Cardiac muscle cell (in vitro differentiated cells and primary cell): ENCODE data around the gene EMP2. TPM values are rescaled to one million over a fixed set of nuclear protein-coding genes. Genes with fewer than 3 reads are reported as not detected.

ENCODE experiments used
- DNase-seq, 2 donors: peaks; one replicate each; pipeline versions ENCODE4 v3.0.0 to v3.0.0-alpha.2; 2010 to 2017; ENCODE audit warnings: low read depth in 1 of 2, low spot score in 1 of 2
- H3K27ac ChIP-seq: fragments of 200-600 bp; sonication (generic); 2 replicates; pipeline ENCODE4 v1.5.1; 2016
- H3K27me3 ChIP-seq: fragments of 200-600 bp; sonication (generic); 2 replicates; pipeline ENCODE4 v1.6.0; 2016; ENCODE audit warnings: control low read depth
- H3K36me3 ChIP-seq: fragments of 200-600 bp; sonication (generic); 2 replicates; pipeline ENCODE4 v1.5.1; 2016; ENCODE audit warnings: control low read depth
- H3K4me1 ChIP-seq: fragments of 200-600 bp; sonication (generic); 2 replicates; pipeline ENCODE4 v1.8.1; 2017; ENCODE audit warnings: low read depth, mild to moderate bottlenecking, mixed run types
- H3K4me3 ChIP-seq: fragments of 200-600 bp; sonication (generic); 2 replicates; pipeline ENCODE4 v1.5.1; 2016; ENCODE audit warnings: mild to moderate bottlenecking
- H3K9me3 ChIP-seq: fragments of 200-600 bp; sonication (generic); 2 replicates; pipeline ENCODE4 v1.5.1; 2017; ENCODE audit warnings: low read depth, mild to moderate bottlenecking, control low read depth
- polyA plus RNA-seq: library from polyadenylated mRNA; unstranded; fragments of >200 nt; fragmentation: Nextera tagmentation; extraction: Ambion mirVana; gene quantifications from 2 replicates; pipeline ENCODE4 v1.2.1, GENCODE V29; 2016
- total RNA-seq: library from RNA; depleted of rRNA; stranded (reverse); fragments of >200 nt; gene quantifications from 2 replicates; pipeline ENCODE4 v1.2.3, GENCODE V29; 2016
- TF ChIP-seq, protein P1 (sequence below): IDR thresholded peaks from 2 replicates; pipeline ENCODE4 v1.5.1; 2012; ENCODE audit warnings: low read depth, mild to moderate bottlenecking, low read length

The EMP2 gene
- total and polyA plus RNA-seq, 2 experiments from 2014 or later = 40.9 to 151 TPM

DNA sequence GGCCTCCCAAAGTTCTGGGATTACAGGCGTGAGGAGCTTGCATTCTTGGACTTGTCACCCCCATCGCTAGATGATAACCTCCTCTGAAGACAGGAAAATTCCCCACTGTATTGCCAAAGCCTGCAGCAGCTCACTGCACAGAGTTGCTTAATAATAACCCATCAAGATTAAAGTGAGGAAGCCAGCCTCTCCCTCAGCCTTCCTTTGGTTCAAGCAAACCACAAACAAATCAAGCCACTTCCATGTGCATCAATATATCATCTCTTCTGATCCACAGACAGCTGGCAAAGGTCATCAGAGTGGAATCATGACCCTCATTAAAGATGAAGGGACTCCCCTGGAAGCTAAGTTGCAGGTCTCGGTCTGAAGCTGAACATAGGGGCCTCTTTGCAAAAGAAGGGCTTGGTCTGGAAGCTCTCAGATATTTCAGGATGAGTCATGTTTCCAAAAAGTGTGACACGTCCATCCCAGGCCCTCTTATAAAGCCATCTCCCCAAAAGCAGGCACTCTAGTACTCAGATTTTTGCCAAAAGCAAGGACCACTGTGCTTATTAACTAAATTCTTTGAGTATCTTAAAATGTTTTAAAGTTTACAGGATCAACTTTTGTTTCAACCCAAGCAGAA lies 4.8 kb downstream of the EMP2 start:
- peak overlapping the region; percentile 90 for H3K27ac ChIP-seq
- H3K36me3 ChIP-seq = no peaks in the 10 kb centered on the region
- peaks cover 47% of the 10 kb centered on the region for H3K4me1 ChIP-seq
- DNase-seq = peak in 1 of 2 donors; percentile 78
- H3K9me3 ChIP-seq = no peaks in the 10 kb centered on the region
- no peaks in the 10 kb centered on the region for H3K27me3 ChIP-seq
- TF ChIP-seq, protein P1, sequence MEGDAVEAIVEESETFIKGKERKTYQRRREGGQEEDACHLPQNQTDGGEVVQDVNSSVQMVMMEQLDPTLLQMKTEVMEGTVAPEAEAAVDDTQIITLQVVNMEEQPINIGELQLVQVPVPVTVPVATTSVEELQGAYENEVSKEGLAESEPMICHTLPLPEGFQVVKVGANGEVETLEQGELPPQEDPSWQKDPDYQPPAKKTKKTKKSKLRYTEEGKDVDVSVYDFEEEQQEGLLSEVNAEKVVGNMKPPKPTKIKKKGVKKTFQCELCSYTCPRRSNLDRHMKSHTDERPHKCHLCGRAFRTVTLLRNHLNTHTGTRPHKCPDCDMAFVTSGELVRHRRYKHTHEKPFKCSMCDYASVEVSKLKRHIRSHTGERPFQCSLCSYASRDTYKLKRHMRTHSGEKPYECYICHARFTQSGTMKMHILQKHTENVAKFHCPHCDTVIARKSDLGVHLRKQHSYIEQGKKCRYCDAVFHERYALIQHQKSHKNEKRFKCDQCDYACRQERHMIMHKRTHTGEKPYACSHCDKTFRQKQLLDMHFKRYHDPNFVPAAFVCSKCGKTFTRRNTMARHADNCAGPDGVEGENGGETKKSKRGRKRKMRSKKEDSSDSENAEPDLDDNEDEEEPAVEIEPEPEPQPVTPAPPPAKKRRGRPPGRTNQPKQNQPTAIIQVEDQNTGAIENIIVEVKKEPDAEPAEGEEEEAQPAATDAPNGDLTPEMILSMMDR = no peak
- no peak overlapping the region for H3K4me3 ChIP-seq

DNA sequence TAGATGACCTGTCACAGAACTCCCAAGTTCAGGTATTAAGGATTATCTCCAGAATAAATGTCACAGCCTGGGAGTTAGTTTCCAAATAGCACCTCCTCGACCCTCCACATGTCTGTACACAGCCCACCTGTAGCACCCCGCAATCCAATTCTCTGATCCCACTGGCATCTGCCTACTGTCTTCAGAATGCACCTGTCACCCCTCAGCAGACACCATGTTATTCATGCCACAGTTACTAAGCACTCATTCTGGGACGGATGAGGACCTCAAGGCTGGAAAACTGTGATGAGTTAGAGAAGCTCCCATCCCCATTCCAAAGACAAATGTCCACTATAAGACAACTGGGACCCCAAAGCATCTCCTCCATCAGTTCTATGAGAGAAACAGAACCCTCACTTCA lies 7.8 kb downstream of the EMP2 start:
- no peak overlapping the region for H3K27ac ChIP-seq
- no peak for DNase-seq
- H3K27me3 ChIP-seq = no peaks in the 10 kb centered on the region
- no peak overlapping the region for H3K4me3 ChIP-seq
- H3K4me1 ChIP-seq = peaks cover 28% of the 10 kb centered on the region
- H3K36me3 ChIP-seq = no peaks in the 10 kb centered on the region
- no peaks in the 10 kb centered on the region for H3K9me3 ChIP-seq
- TF ChIP-seq, protein P1 = no peak

DNA sequence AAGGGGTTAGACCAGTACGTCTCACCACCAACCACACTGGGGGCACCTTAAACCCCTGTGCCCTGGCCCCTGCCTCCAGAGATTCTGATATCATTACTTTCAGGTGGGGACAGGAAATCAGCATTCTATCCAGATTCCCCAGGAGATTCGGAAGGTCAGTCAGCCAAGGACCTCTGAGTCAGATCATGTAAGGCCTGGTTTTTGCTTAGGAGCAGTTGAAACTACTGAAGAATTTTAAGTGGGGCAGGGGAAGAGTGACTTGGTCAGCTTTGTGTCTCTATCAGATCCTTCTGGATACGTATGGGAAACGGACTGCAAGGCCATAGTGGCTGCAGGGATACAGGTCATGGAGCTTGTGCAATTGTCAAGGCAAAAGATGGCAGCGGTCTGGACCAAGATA lies 9.0 kb downstream of the EMP2 start:
- H3K27me3 ChIP-seq = no peaks in the 10 kb centered on the region
- no peaks in the 10 kb centered on the region for H3K36me3 ChIP-seq
- peak in 1 of 2 donors; percentile 35 for DNase-seq
- H3K27ac ChIP-seq = peak overlapping the region; percentile 69
- no peaks in the 10 kb centered on the region for H3K9me3 ChIP-seq
- no peak overlapping the region for H3K4me3 ChIP-seq
- peaks cover 18% of the 10 kb centered on the region for H3K4me1 ChIP-seq
- TF ChIP-seq, protein P1 = no peak

DNA sequence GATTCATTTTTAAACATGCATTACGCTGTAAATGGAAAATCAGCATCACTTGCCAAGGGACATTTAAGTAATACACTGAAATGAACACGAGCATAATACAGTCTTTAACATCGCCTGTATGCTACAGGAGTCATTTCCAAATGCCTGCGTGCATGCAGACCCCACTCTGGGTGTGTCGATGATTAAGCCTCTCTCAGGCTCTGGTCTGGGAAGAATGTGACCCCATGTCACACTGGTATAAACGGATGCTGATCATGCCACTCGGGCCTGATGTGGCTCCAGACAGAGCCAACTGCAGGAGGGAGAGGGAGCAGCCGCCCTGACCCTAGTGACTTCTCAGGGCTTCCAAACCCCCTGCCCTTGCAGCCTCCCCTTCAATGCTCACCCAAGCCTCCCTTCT lies 10.8 kb downstream of the EMP2 start:
- Histone ChIP-seq H3K4me1 (peaks cover 7% of the 10 kb centered on the region), H3K36me3 (no peaks in the 10 kb centered on the region), H3K27me3 (no peaks in the 10 kb centered on the region), H3K4me3 (no peak overlapping the region), H3K27ac (peak overlapping the region; percentile 7), H3K9me3 (no peaks in the 10 kb centered on the region)
- TF ChIP-seq, protein P1 = no peak
- DNase-seq = no peak

DNA sequence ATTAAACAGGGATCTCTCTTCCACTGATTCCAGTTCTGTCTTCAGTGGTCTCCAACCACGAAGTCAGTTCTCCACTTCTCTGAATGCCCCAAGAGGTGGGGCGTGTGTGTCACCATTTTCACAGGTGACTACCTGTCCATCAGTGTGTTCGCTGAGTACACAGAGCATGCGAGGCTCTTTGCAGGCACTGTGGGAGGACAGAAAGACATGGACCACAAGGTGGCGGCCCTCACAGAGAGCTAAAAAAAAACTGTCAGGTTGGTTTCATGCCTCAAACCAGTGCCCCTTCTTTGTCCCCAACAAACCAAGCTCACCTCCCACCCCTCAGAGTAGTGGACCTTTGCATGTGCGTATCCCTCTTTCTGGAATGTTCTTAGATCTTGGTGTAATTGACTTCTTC lies 13.8 kb downstream of the EMP2 start:
- no peak overlapping the region for H3K4me3 ChIP-seq
- no peak overlapping the region for H3K27ac ChIP-seq
- H3K9me3 ChIP-seq = no peaks in the 10 kb centered on the region
- TF ChIP-seq, protein P1 = peak; percentile 2
- no peaks in the 10 kb centered on the region for H3K36me3 ChIP-seq
- no peak for DNase-seq
- no peaks in the 10 kb centered on the region for H3K27me3 ChIP-seq
- H3K4me1 ChIP-seq = peaks cover 5% of the 10 kb centered on the region
